GM12873 (cell line): Measurements from ENCODE around the gene DDX51.

Experiments used
- CTCF ChIP-seq: IDR thresholded peaks from 2 replicates; pipeline ENCODE4 v1.5.1; 2012; ENCODE audit warnings: low read depth, mild to moderate bottlenecking, moderate library complexity, low read length, control low read depth; ENCODE audit not compliant: insufficient read depth; ENCODE audit errors: missing control alignments

DDX51 gene

DNA sequence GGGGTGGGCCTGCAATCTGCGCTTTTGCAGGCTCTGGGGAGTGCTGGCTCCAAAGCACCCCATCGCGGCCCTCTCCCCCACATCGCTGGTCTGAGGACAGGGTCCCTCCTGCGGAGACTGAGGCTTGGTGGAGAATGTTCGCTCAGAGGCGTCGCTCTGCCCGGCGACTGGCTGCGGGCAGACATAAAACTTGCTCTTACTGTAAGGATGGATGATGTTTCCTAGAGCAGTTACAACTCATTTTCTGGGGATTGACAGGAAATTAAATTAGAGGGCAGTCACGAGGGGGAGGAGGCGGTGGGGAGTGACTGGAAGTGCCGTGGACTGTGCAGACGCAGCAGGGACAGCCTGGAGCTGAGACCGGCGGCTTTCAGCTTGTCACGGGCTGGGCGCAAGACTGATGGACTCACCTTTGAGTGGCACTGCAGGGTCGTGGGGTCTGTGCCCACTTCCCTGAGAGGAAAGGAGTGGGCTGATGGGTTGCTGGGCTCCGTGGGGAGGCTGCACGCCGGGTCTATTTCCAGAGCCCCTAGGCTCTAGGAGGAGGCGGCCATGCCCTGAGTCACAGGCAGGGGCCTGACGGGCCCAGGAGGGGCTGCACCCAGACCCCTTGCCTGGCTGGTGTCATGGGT is 32.9 kb upstream of the DDX51 start:
- TF ChIP-seq CTCF, result no peak

DNA sequence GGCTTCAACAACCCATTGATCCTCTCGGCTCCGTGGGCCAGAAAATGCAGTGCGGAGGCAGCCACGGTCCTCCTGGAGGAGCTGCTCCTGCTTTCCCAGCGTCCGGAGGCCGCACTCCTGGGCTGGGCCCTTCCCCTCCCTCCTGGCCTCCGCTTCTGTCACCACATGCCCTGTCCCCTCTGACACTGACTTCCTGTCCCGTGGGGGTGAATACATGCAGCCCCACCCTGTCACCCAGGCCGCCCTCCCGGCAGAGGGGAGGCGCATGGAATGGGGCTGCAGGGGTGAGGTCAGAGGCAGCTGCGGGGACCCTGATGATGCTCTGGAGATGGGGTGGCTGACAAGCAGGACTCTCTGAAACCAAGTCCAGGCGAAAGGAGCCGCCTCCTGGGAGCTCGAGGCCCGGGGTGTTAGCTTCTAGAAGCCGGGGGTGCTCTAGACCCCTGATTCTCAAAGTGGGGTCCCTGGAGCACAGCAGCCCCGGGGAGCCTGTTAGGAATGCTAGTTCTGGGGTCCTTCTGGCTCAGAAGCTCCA is 32.3 kb upstream of the DDX51 start:
- TF ChIP-seq CTCF, result no peak

GRCh38 chr12:132175496-132176384 is 31.6 kb upstream of the DDX51 start:
- no peak for TF ChIP-seq CTCF

- TF ChIP-seq CTCF, result no peak
Observed at GRCh38 chr12:132174839-132175490, 30.8 kb upstream of the DDX51 start.

- TF ChIP-seq CTCF, result no peak
Observed at GRCh38 chr12:132174015-132174838, 30.1 kb upstream of the DDX51 start.

DNA sequence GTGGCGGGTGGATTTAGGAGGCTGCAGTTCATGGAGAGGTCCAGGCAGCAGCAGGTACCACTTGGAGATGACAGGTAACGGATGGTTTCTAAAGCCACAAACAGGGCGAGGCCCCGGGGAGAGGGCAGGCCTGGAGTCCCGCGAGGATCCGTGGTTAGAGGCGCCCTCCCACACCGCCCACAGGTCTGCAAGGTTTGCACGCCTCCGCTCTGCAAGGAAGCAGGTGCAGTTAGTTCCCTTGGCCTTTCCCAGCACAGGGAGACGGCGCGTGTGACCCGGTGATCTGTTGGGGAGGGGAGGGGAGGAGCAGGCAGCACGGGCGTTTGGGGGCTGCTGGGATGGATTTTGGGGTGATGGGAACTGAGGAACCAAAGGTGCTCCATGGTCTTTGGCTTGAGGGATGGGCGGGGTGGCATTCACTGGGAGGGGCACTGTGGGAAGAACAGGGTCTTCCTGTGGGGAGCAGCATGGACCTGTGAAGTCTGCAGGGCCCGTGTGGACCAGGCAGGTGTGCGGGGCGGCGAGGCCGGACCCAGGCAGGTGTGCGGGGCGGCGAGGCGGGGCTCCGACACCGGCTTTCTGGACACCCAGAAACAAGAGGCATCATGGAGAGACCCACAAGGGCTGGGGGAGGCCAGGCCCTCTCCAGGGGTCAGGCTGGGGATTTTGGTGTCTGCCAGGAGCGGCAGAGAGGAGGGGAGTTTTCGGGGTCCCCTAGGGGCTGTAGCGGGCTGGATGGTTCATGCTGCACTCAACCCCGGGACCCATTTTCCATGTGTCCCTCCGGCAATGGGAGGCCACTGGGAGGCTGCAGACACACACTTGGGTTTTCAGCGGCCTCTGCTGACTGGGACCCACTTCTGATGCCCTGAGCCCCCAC is 29.3 kb upstream of the DDX51 start:
- TF ChIP-seq CTCF, result no peak
